B cell (primary cell): ENCODE measurements around the gene MTF1. TPM values are rescaled to one million over a fixed set of nuclear protein-coding genes. Genes with fewer than 3 reads are reported as not detected.

Source experiments
- ATAC-seq: fragments of 200-7000 bp; cut with Tn5 transposase; one replicate; pipeline ENCODE4 v1.10.0; 2021; ENCODE audit warnings: low read depth, mild to moderate bottlenecking, moderate number of reproducible peaks, moderate library complexity
- CTCF ChIA-PET: fragments of 350-600 bp; sonication (Branson Sonifier 250); formaldehyde crosslinking; loops from one replicate; lab custom pipeline; 2021; ENCODE audit warnings: antibody characterized with exemption, inconsistent platforms; lab: Charles Lee
- POLR2A ChIA-PET: fragments of 350-600 bp; sonication (Branson Sonifier 250); formaldehyde crosslinking; loops from one replicate; lab custom pipeline; 2021; ENCODE audit warnings: antibody characterized with exemption; lab: Charles Lee
- DNase-seq: peaks from one replicate; pipeline ENCODE4 v3.0.0; 2013
- H2AFZ ChIP-seq: 2 replicates; pipeline ENCODE4 v1.6.1; 2012; ENCODE audit warnings: mild to moderate bottlenecking, low read depth, low read length; ENCODE audit not compliant: insufficient read depth, poor library complexity, severe bottlenecking
- H3K27ac ChIP-seq, 2 donors: 1 replicate in 1 of 2; 2 replicates in 1 of 2; pipeline ENCODE4 v1.5.1; 2012 to 2013; ENCODE audit warnings: low read length in 2 of 2, mild to moderate bottlenecking in 2 of 2, moderate library complexity in 1 of 2
- H3K27me3 ChIP-seq, 4 experiments: fragments of 200-600 bp in 1 of 4; sonication (generic) in 1 of 4; replicated peaks in 1 of 4; 1 replicate in 2 of 4; 2 replicates in 2 of 4; pipeline versions ENCODE4 v1.6.1 to v1.7.0; 2013 to 2016; ENCODE audit warnings: low read length in 3 of 4, mild to moderate bottlenecking in 2 of 4, mixed read lengths in 1 of 4, moderate library complexity in 1 of 4; ENCODE audit not compliant: insufficient read depth in 4 of 4, control insufficient read depth in 3 of 4; ENCODE audit errors: control extremely low read depth in 1 of 4
- H3K36me3 ChIP-seq, 2 experiments: replicated peaks in 1 of 2; 1 replicate in 1 of 2; 2 replicates in 1 of 2; pipeline versions ENCODE4 v1.6.1 to v1.7.1; 2013; ENCODE audit warnings: low read length in 1 of 2; ENCODE audit not compliant: insufficient read depth in 2 of 2, control insufficient read depth in 1 of 2; ENCODE audit errors: control extremely low read depth in 1 of 2, extremely low read depth in 1 of 2
- H3K4me1 ChIP-seq, 2 donors: fragments of 200-600 bp in 1 of 2; sonication (generic) in 1 of 2; 1 replicate in 1 of 2; 2 replicates in 1 of 2; pipeline versions ENCODE4 v1.5.1 to v1.6.1; 2013 to 2017; ENCODE audit warnings: low read length in 2 of 2; ENCODE audit not compliant: control insufficient read depth in 2 of 2, insufficient read depth in 2 of 2
- H3K4me2 ChIP-seq: replicated peaks from 2 replicates; pipeline ENCODE3; 2012; ENCODE audit warnings: mild to moderate bottlenecking, low read depth, low read length; ENCODE audit not compliant: poor library complexity, severe bottlenecking
- H3K4me3 ChIP-seq, 5 experiments: fragments of 200-600 bp in 1 of 5; sonication (generic) in 1 of 5; 1 replicate in 3 of 5; 2 replicates in 2 of 5; pipeline versions ENCODE4 v1.5.1 to v1.7.0; 2011 to 2016; ENCODE audit warnings: low read length in 4 of 5, mild to moderate bottlenecking in 4 of 5, low read depth in 2 of 5, control low read depth in 1 of 5, moderate library complexity in 1 of 5; ENCODE audit not compliant: insufficient read depth in 1 of 5; ENCODE audit errors: control extremely low read depth in 1 of 5, extremely low read depth in 1 of 5
- H3K79me2 ChIP-seq: fragments of 200-600 bp; sonication (generic); one replicate; pipeline ENCODE4 v1.6.0; 2016; ENCODE audit warnings: low read length; ENCODE audit not compliant: control insufficient read depth, insufficient read depth
- H3K9ac ChIP-seq: fragments of 200-600 bp; sonication (generic); 2 replicates; pipeline ENCODE4 v1.6.1; 2017; ENCODE audit warnings: mild to moderate bottlenecking, low read length, moderate library complexity
- H3K9me3 ChIP-seq, 3 donors: one replicate each; pipeline versions ENCODE4 v1.6.1 to v1.7.1; 2013; ENCODE audit warnings: low read length in 2 of 3; ENCODE audit not compliant: control insufficient read depth in 2 of 3, insufficient read depth in 1 of 3; ENCODE audit errors: control extremely low read depth in 1 of 3
- H4K20me1 ChIP-seq: 2 replicates; pipeline ENCODE4 v1.6.0; 2012; ENCODE audit warnings: mild to moderate bottlenecking, low read length; ENCODE audit not compliant: insufficient read depth, control insufficient read depth, poor library complexity, severe bottlenecking
- H3K27ac Mint-ChIP-seq: one replicate; pipeline ENCODE4 v1.8.0; 2021; ENCODE audit warnings: mixed read lengths
- H3K27me3 Mint-ChIP-seq: one replicate; pipeline ENCODE4 v1.8.0; 2021; ENCODE audit warnings: mixed read lengths
- H3K4me1 Mint-ChIP-seq: one replicate; pipeline ENCODE4 v1.8.0; 2021; ENCODE audit warnings: mixed read lengths
- H3K4me3 Mint-ChIP-seq: one replicate; pipeline ENCODE4 v1.8.0; 2021; ENCODE audit warnings: mixed read lengths
- H3K9me3 Mint-ChIP-seq: one replicate; pipeline ENCODE4 v1.8.0; 2022; ENCODE audit warnings: mixed read lengths; ENCODE audit not compliant: insufficient read depth
- EZH2 ChIP-seq: IDR thresholded peaks from 2 replicates; pipeline ENCODE4 v1.6.1; 2012; ENCODE audit warnings: borderline replicate concordance, low read depth, mild to moderate bottlenecking, moderate library complexity, low read length; ENCODE audit not compliant: insufficient read depth, poor library complexity, severe bottlenecking
- WGBS: methylation state at CpG from one replicate; pipeline ENCODE4 v1.1.5; 2013; ENCODE audit warnings: missing lambda C conversion rate; ENCODE audit not compliant: insufficient coverage; 5-methylcytosine and 5-hydroxymethylcytosine counted together
- intact Hi-C: fragments of 100-400 bp; cut with micrococcal nuclease; formaldehyde crosslinking; loops from one replicate; pipeline ENCODE4 v1.10.0; 2022
- polyA plus RNA-seq: library from polyadenylated mRNA; depleted of rRNA; stranded (reverse); fragments of >200 nt; gene quantifications from 2 replicates; pipeline ENCODE4 v1.2.3, GENCODE V29; 2012
- total RNA-seq, 2 donors: library from RNA; stranded (reverse); fragments of 120-200 nt in 1 of 2; gene quantifications; 1 replicate in 1 of 2; 2 replicates in 1 of 2; pipeline versions ENCODE4 v1.2.3 to v1.2.4, GENCODE V29; 2013 to 2022
- TF ChIP-seq, protein P1 (sequence below): fragments of 200-600 bp; IDR thresholded peaks from one replicate; pipeline ENCODE4 v1.8.0; 2022; ENCODE audit warnings: antibody characterized with exemption, mild to moderate bottlenecking

Gene MTF1
- total and polyA plus RNA-seq, 2 donors (not counting 1 experiment from before 2014, with no cell fraction given), result 6.2 to 36.7 TPM

DNA sequence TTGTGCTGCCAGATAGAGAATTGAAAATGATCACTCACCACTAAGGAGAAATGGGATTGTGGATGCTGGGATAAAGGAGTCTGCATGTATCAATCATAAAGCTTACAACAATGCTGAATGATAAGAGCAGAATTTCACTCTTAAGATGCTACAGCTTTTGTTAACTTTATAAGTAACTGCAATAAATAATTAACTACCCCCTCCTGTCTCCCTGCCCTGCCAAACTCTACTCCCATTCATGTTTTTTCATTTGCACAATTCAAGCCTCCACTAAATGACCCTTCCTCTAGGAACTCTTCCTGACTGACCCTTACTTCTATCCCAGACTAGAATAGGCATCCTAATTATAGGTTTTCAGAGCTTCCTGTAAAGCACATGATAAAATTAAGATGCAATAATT lies 14.9 kb downstream of the MTF1 start:
- H3K4me1 Mint-ChIP-seq, result peaks cover 36% of the 10 kb centered on the region

DNA sequence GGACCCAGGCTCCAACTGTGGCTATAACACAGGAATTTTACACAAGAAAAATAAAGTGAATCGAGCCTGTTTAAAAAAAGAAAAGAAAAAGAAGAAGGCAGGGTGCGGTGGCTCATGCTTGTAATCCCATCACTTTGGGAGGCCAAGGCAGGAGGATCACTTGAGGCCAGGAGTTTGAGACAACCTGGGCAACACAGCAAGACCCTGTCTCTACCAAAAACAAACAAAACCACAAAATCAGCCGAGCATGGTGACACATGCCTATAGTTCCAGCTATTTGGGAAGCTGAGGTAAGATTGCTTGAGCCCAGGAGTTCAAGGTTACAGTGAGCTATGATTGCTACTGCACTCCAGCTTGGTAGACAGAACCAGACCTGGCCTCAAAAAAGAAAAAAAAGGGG lies 17.7 kb downstream of the MTF1 start:
- CTCF ChIA-PET, result interaction anchor here (1.4 kb wide), 1 partner anchor 9 kb away, joined by 3 read pairs; no protein-coding TSS in a partner anchor

More for the DNA sequence above, 14.9 kb downstream of the MTF1 start:
- ATAC-seq (no peak), DNase-seq (no peak)
- ChIA-PET POLR2A (no interaction called here), CTCF (no interaction called here)
- no peaks in the 10 kb centered on the region for H3K27me3 ChIP-seq
- Mint-ChIP-seq H3K27ac (no peak overlapping the region), H3K4me3 (no peak overlapping the region), H3K27me3 (no peaks in the 10 kb centered on the region), H3K9me3 (no peaks in the 10 kb centered on the region)
- intact Hi-C loops, result no loop called here
- no peak overlapping the region for H3K4me2 ChIP-seq
- H2AFZ ChIP-seq, result no peak overlapping the region
- no peak overlapping the region for H3K27ac ChIP-seq
- H3K4me3 ChIP-seq, result no peak overlapping the region
- TF ChIP-seq, protein P1, sequence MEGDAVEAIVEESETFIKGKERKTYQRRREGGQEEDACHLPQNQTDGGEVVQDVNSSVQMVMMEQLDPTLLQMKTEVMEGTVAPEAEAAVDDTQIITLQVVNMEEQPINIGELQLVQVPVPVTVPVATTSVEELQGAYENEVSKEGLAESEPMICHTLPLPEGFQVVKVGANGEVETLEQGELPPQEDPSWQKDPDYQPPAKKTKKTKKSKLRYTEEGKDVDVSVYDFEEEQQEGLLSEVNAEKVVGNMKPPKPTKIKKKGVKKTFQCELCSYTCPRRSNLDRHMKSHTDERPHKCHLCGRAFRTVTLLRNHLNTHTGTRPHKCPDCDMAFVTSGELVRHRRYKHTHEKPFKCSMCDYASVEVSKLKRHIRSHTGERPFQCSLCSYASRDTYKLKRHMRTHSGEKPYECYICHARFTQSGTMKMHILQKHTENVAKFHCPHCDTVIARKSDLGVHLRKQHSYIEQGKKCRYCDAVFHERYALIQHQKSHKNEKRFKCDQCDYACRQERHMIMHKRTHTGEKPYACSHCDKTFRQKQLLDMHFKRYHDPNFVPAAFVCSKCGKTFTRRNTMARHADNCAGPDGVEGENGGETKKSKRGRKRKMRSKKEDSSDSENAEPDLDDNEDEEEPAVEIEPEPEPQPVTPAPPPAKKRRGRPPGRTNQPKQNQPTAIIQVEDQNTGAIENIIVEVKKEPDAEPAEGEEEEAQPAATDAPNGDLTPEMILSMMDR, result no peak
- no peak for TF ChIP-seq EZH2
- H3K9ac ChIP-seq, result no peak overlapping the region
- H3K79me2 ChIP-seq, result peaks cover 93% of the 10 kb centered on the region
- H3K9me3 ChIP-seq, result no peaks in the 10 kb centered on the region
- peaks cover 1 to 27% of the 10 kb centered on the region in 2 experiments for H3K36me3 ChIP-seq
- H3K4me1 ChIP-seq, result peaks cover 13 to 15% of the 10 kb centered on the region in 2 donors
- peaks cover 15% of the 10 kb centered on the region for H4K20me1 ChIP-seq

More for the DNA sequence above, 17.7 kb downstream of the MTF1 start:
- no peak for TF ChIP-seq EZH2
- TF ChIP-seq, protein P1, result no peak
- peaks cover 19% of the 10 kb centered on the region for H3K4me1 Mint-ChIP-seq
- no peak overlapping the region for H2AFZ ChIP-seq
- no peak overlapping the region for H3K4me3 Mint-ChIP-seq
- H3K27me3 ChIP-seq, result no peaks in the 10 kb centered on the region
- peaks cover 64% of the 10 kb centered on the region for H3K79me2 ChIP-seq
- H3K9me3 ChIP-seq, result no peaks in the 10 kb centered on the region
- POLR2A ChIA-PET, result no interaction called here
- intact Hi-C loops, result no loop called here
- peaks cover 8% of the 10 kb centered on the region in 2 donors for H3K4me1 ChIP-seq
- H3K27me3 Mint-ChIP-seq, result no peaks in the 10 kb centered on the region
- H3K9ac ChIP-seq, result no peak overlapping the region
- DNase-seq (no peak), ATAC-seq (no peak)
- H3K36me3 ChIP-seq, result peaks cover 7 to 48% of the 10 kb centered on the region in 2 experiments
- H3K4me2 ChIP-seq, result no peak overlapping the region
- H3K9me3 Mint-ChIP-seq, result no peaks in the 10 kb centered on the region
- peaks cover 15% of the 10 kb centered on the region for H4K20me1 ChIP-seq
- no peak overlapping the region for H3K27ac ChIP-seq
- H3K27ac Mint-ChIP-seq, result no peak overlapping the region
- H3K4me3 ChIP-seq, result no peak overlapping the region
- 100% methylated on average over 2 of the region's 3 CpGs for WGBS
